HL-60 (cell line): ENCODE measurements around the gene IRX4.

Experiments used
- DNase-seq, 2 experiments: peaks; one replicate each; pipeline ENCODE4 v3.0.0-alpha.2; 2010 to 2020; ENCODE audit warnings: low read depth in 1 of 2, low spot score in 1 of 2
- H3K27ac ChIP-seq: fragments of 250-450 bp; sonication (Bioruptor Pico); replicated peaks from 2 replicates; pipeline ENCODE4 v1.5.1; 2020; ENCODE audit warnings: mild to moderate bottlenecking, moderate library complexity
- H3K27me3 ChIP-seq: fragments of 250-450 bp; sonication (Bioruptor Pico); 2 replicates; pipeline ENCODE4 v1.5.1; 2021; ENCODE audit warnings: mild to moderate bottlenecking, moderate library complexity; ENCODE audit not compliant: insufficient read depth, poor library complexity, severe bottlenecking
- H3K4me3 ChIP-seq: replicated peaks from 2 replicates; pipeline ENCODE4 v1.5.1; 2011; ENCODE audit warnings: mild to moderate bottlenecking, control low read depth, low read length; ENCODE audit not compliant: insufficient read depth
- CTCF ChIP-seq: IDR thresholded peaks from one replicate; pipeline ENCODE4 v1.5.1; 2011; ENCODE audit warnings: low read length, control low read depth, inconsistent platforms; ENCODE audit not compliant: insufficient read depth
- GABPA ChIP-seq: IDR thresholded peaks from 2 replicates; pipeline ENCODE4 v1.6.1; 2012; ENCODE audit warnings: low read depth
- POLR2AphosphoS5 ChIP-seq: IDR thresholded peaks from 2 replicates; pipeline ENCODE4 v1.6.1; 2012; ENCODE audit warnings: low read depth
- REST ChIP-seq: IDR thresholded peaks from 2 replicates; pipeline ENCODE4 v1.6.1; 2012; ENCODE audit warnings: low read depth; ENCODE audit not compliant: insufficient replicate concordance
- SPI1 ChIP-seq: IDR thresholded peaks from 2 replicates; pipeline ENCODE4 v1.6.1; 2012; ENCODE audit warnings: low read depth, mild to moderate bottlenecking, borderline replicate concordance

IRX4 gene

GRCh38 chr5:1878050-1878849, 4.5 kb downstream of the IRX4 start:
- H3K4me3 ChIP-seq: no peak overlapping the region
- peaks cover 75% of the 10 kb centered on the region for H3K27me3 ChIP-seq

GRCh38 chr5:1877103-1878049, 5.3 kb downstream of the IRX4 start:
- Histone ChIP-seq H3K27ac (no peak overlapping the region), H3K4me3 (no peak overlapping the region), H3K27me3 (peaks cover 75% of the 10 kb centered on the region)
- DNase-seq: no peak
- TF ChIP-seq REST: no peak
- no peak for TF ChIP-seq SPI1
- no peak for TF ChIP-seq GABPA
- TF ChIP-seq CTCF: no peak
- TF ChIP-seq POLR2AphosphoS5: no peak

More at GRCh38 chr5:1878050-1878849, 4.5 kb downstream of the IRX4 start:
- no peak overlapping the region for H3K27ac ChIP-seq
- no peak for TF ChIP-seq REST
- no peak for TF ChIP-seq CTCF
- no peak for TF ChIP-seq SPI1
- TF ChIP-seq POLR2AphosphoS5: no peak
- no peak for TF ChIP-seq GABPA
- no peak for DNase-seq

GRCh38 chr5:1876660-1877064, 6.1 kb downstream of the IRX4 start:
- TF ChIP-seq GABPA (no peak), POLR2AphosphoS5 (no peak), SPI1 (no peak), CTCF (no peak), REST (no peak)
- no peak overlapping the region for H3K27ac ChIP-seq
- H3K4me3 ChIP-seq: no peak overlapping the region
- DNase-seq: no peak
- H3K27me3 ChIP-seq: peaks cover 71% of the 10 kb centered on the region
